Common myeloid progenitor, CD34-positive (primary cell): ENCODE results near the gene LRAT.

Source experiments
- CTCF ChIA-PET: fragments of 350-600 bp; sonication (Branson Sonifier 250); formaldehyde crosslinking; loops from one replicate; lab custom pipeline; 2021; ENCODE audit warnings: antibody characterized with exemption; lab: Charles Lee
- POLR2A ChIA-PET: fragments of 350-600 bp; sonication (Branson Sonifier 250); formaldehyde crosslinking; loops from one replicate; lab custom pipeline; 2021; ENCODE audit warnings: antibody characterized with exemption; lab: Charles Lee
- DNase-seq, 3 donors: peaks; one replicate each; pipeline versions ENCODE4 v3.0.0 to v3.0.0-alpha.2; 2013
- H3K27ac ChIP-seq, 2 experiments: 1 replicate in 1 of 2; 2 replicates in 1 of 2; pipeline ENCODE4 v1.7.0; 2013; ENCODE audit warnings: inconsistent platforms in 2 of 2, low read length in 2 of 2, mild to moderate bottlenecking in 2 of 2, low read depth in 1 of 2, moderate library complexity in 1 of 2; ENCODE audit not compliant: severe bottlenecking in 2 of 2, insufficient read depth in 1 of 2, poor library complexity in 1 of 2
- H3K27me3 ChIP-seq, 5 experiments: replicated peaks in 2 of 5; 1 replicate in 3 of 5; 2 replicates in 2 of 5; pipeline versions ENCODE4 v1.6.1 to v1.7.0; 2013; ENCODE audit warnings: low read length in 4 of 5, mild to moderate bottlenecking in 2 of 5, moderate library complexity in 2 of 5, inconsistent platforms in 1 of 5; ENCODE audit not compliant: insufficient read depth in 5 of 5, control insufficient read depth in 4 of 5
- H3K36me3 ChIP-seq, 4 experiments: 1 replicate in 2 of 4; 2 replicates in 2 of 4; pipeline versions ENCODE4 v1.6.1 to v1.7.0; 2013; ENCODE audit warnings: low read length in 3 of 4, control low read depth in 1 of 4, mild to moderate bottlenecking in 1 of 4; ENCODE audit not compliant: control insufficient read depth in 4 of 4, insufficient read depth in 4 of 4
- H3K4me1 ChIP-seq, 4 experiments: 1 replicate in 3 of 4; 2 replicates in 1 of 4; pipeline versions ENCODE4 v1.6.1 to v1.7.1; 2013; ENCODE audit warnings: low read length in 3 of 4, mild to moderate bottlenecking in 3 of 4, control low read depth in 1 of 4, inconsistent platforms in 1 of 4, moderate library complexity in 1 of 4; ENCODE audit not compliant: control insufficient read depth in 4 of 4, insufficient read depth in 4 of 4; ENCODE audit errors: control extremely low read depth in 1 of 4
- H3K4me3 ChIP-seq, 7 experiments: 1 replicate in 4 of 7; 2 replicates in 3 of 7; pipeline versions ENCODE4 v1.5.1 to v1.7.0; 2013; ENCODE audit warnings: mild to moderate bottlenecking in 7 of 7, low read length in 6 of 7, moderate library complexity in 6 of 7, inconsistent platforms in 2 of 7, low read depth in 2 of 7, control low read depth in 1 of 7; ENCODE audit not compliant: insufficient read depth in 4 of 7, control insufficient read depth in 1 of 7; ENCODE audit errors: extremely low read depth in 1 of 7
- H3K9me3 ChIP-seq, 5 experiments: 1 replicate in 4 of 5; 2 replicates in 1 of 5; pipeline versions ENCODE4 v1.6.1 to v1.7.1; 2013; ENCODE audit warnings: low read length in 4 of 5, mild to moderate bottlenecking in 2 of 5, inconsistent platforms in 1 of 5, low read depth in 1 of 5, moderate library complexity in 1 of 5; ENCODE audit not compliant: control insufficient read depth in 4 of 5, insufficient read depth in 2 of 5; ENCODE audit errors: control extremely low read depth in 1 of 5
- WGBS: methylation state at CpG from one replicate; pipeline ENCODE4 v1.1.5; 2013; ENCODE audit not compliant: insufficient coverage; 5-methylcytosine and 5-hydroxymethylcytosine counted together

Gene LRAT

DNA sequence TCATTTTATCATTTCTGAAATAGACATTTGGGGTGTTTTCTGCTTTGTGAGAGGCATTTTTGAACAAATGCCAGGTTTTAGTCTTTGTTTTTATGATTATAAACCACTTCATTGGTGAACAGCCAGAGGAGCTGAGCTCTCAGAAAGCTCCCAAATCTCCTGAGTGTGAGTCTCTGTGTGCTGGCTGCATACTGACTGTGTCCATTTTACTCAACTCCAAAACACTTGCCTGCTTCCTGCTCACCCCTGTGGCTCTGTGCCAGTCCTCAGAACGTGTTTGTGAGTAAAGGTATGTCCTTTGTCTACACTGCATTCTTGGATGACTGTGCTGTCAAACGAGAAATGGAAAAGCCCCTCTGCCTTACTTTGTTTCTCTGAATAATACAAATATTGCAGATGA lies 5.4 kb upstream of the LRAT start:
- ChIA-PET CTCF (interaction anchor here (1.3 kb wide), 1 partner anchor 9 kb away, joined by 3 read pairs; no protein-coding TSS in a partner anchor), POLR2A (no interaction called here)
- Histone ChIP-seq H3K36me3 (no peaks in the 10 kb centered on the region), H3K4me1 (peaks cover 0 to 20% (median 11%) of the 10 kb centered on the region in 4 experiments), H3K27me3 (peaks cover 7 to 35% (median 19%) of the 10 kb centered on the region in 5 experiments), H3K9me3 (no peaks in the 10 kb centered on the region), H3K27ac (no peak overlapping the region), H3K4me3 (no peak overlapping the region)
- no peak for DNase-seq
- WGBS: no CpG with 5 or more reads among the region's 2 CpGs

DNA sequence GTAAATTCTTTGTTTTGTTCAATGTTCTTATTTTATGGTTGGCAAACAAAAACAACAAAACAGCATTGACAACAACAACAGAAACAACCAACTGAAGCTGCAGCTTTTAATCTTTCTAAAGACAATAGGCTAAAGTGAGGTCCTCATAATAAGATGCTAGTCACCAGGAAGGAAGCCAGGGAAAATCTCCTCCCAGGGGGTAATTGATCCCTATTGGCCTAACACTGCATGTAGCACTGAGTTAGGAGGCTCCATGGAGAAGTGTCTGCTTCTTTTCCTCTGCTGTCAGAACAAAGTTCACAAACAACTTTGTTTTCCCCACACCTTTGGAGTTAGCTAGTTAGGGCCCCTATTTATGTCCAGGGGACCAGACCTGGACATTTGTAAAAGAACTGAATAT lies 4.7 kb upstream of the LRAT start:
- no peak overlapping the region for H3K27ac ChIP-seq
- POLR2A ChIA-PET: no interaction called here
- peaks cover 9 to 42% (median 25%) of the 10 kb centered on the region in 5 experiments for H3K27me3 ChIP-seq

DNA sequence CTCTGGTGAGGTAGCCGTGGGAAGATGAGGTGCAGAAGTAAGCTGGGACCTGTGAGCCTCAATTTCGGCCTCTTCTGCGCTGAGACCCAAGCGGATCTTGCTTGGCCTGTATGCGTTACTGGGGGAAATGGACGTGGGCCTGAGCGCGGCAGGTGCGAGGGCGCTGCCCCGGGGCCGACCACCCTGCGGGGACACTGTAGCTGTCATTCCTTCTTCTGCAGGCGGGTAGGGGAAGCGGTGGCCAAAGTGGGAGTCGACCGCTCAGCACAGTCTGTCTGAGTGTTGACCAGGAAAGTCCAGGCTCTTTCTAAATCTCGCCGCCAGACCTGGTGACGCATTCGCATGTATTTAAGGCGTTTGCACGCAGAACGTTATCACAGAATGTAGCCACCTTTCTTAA lies 3.3 kb upstream of the LRAT start:
- no peak for DNase-seq
- Histone ChIP-seq H3K36me3 (no peaks in the 10 kb centered on the region), H3K9me3 (no peaks in the 10 kb centered on the region), H3K4me1 (peaks cover 0 to 33% (median 19%) of the 10 kb centered on the region in 4 experiments), H3K4me3 (no peak overlapping the region), H3K27ac (no peak overlapping the region), H3K27me3 (peaks cover 15 to 54% (median 30%) of the 10 kb centered on the region in 5 experiments)
- 96% methylated on average over 24 of the region's 24 CpGs for whole genome bisulfite sequencing
- ChIA-PET CTCF (no interaction called here), POLR2A (interaction anchor here (0.6 kb wide), 2 partner anchors 252 to 673 kb away, joined by 3 to 9 read pairs; no protein-coding TSS in a partner anchor)

More for the DNA sequence above, 4.7 kb upstream of the LRAT start:
- H3K9me3 ChIP-seq: no peaks in the 10 kb centered on the region
- no peak overlapping the region for H3K4me3 ChIP-seq
- no peaks in the 10 kb centered on the region for H3K36me3 ChIP-seq
- H3K4me1 ChIP-seq: peaks cover 0 to 27% (median 16%) of the 10 kb centered on the region in 4 experiments
- DNase-seq: no peak
- CTCF ChIA-PET: interaction anchor here (1.3 kb wide), 1 partner anchor 9 kb away, joined by 3 read pairs; no protein-coding TSS in a partner anchor

DNA sequence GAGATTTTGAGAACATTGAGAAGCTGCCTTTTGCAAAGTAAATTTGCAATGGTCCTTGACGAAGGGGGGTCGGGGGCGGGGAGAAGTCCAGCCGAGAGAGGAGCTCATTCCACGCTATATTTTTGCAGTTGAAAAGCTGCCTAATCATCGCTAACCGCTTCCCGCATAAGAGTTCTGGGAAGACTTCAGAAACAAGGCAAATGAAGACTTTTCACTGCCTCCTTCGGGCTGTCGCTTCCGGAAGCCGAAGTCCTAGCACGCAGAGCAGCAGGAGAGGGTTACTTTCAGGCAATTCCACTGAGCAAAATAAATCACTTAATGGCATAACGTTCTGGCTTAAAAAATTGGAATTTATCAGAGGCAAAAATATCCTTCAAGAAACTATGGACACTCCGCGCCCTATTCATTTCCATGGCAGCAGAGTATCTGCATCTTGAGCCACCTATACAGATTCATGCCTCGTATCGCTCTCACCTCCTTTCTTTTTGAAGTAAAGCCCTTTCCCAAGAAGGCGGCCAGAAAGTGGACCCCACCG lies 2.6 kb upstream of the LRAT start:
- peak in 2 of 3 donors; percentile 6 to 16 for DNase-seq
- ChIA-PET POLR2A (interaction anchor here (0.6 kb wide), 1 partner anchor 253 kb away, joined by 9 read pairs; no protein-coding TSS in a partner anchor), CTCF (interaction anchor here (2.3 kb wide), 1 partner anchor 101 kb away, joined by 6 read pairs; no protein-coding TSS in a partner anchor)
- Histone ChIP-seq H3K27me3 (peaks cover 20 to 59% (median 32%) of the 10 kb centered on the region in 5 experiments), H3K9me3 (no peaks in the 10 kb centered on the region), H3K4me3 (peak overlapping the region in 4 of 7 experiments; percentile 4 to 87 (median 73)), H3K4me1 (peaks cover 0 to 33% (median 19%) of the 10 kb centered on the region in 4 experiments), H3K27ac (no peak overlapping the region), H3K36me3 (no peaks in the 10 kb centered on the region)
- WGBS: 11% methylated on average over 18 of the region's 20 CpGs

DNA sequence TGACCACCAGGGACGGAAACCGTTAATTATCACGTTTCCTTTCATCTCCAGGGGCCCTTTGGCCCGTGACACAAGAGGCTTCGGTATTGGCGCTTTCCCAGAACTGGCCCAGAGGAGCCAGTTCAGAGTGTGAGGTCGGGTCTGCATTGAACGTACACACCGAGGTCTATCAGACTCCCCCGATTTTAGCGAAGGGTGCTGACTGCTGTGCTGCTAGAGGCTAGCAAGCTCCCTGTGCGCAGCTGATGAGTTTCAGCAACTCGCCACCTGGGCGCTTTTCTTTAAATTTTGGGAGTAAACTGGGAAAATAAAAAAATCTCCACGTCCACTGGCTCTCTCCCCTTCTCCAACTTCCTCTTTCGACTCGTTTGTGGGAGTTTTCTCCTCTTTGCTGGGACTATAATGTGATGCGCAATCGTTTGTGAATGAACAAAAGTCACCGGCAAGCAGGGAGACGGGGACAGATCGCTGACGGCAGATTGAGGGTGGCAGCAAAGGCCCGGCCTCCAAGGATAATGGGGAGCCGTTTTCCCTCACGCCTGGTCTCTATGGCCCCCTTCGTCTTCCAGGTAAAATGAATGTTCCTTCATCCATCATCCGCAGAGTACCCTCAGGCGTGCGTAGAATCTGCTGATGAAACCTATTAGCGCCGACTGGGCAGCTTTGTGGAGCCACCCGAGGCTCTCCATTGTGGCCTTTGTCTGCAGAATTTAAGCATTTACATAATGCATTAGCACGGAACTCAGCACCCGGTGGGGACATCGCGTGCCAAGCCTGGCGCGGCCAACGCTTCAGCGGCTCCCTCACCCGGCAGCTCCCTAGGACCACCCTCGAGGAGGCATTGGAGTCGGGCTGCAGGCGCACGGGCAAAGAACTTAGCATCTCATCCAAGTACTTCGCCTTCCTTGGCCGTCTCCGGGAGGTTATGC lies 1.6 kb upstream of the LRAT start:
- CTCF ChIA-PET: interaction anchor here (1.6 to 2.3 kb wide), 2 partner anchors 102 to 117 kb away, joined by 5 to 6 read pairs; no protein-coding TSS in a partner anchor
- H3K36me3 ChIP-seq: no peaks in the 10 kb centered on the region
- H3K9me3 ChIP-seq: no peaks in the 10 kb centered on the region
- peak overlapping the region in 6 of 7 experiments; percentile 17 to 87 (median 58) for H3K4me3 ChIP-seq
- H3K27ac ChIP-seq: no peak overlapping the region
- H3K27me3 ChIP-seq: peaks cover 22 to 68% (median 36%) of the 10 kb centered on the region in 5 experiments
- peak; percentile 29 to 61 (median 52) for DNase-seq
- WGBS: 1% methylated on average over 44 of the region's 49 CpGs
- H3K4me1 ChIP-seq: peaks cover 0 to 33% (median 19%) of the 10 kb centered on the region in 4 experiments
- POLR2A ChIA-PET: no interaction called here

DNA sequence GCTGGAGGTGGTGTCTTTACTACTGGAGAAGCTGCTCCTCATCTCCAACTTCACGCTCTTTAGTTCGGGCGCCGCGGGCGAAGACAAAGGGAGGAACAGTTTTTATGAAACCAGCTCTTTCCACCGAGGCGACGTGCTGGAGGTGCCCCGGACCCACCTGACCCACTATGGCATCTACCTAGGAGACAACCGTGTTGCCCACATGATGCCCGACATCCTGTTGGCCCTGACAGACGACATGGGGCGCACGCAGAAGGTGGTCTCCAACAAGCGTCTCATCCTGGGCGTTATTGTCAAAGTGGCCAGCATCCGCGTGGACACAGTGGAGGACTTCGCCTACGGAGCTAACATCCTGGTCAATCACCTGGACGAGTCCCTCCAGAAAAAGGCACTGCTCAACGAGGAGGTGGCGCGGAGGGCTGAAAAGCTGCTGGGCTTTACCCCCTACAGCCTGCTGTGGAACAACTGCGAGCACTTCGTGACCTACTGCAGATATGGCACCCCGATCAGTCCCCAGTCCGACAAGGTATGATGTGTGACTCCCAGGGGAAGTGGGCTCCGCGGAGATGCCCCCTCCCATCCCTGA lies 634 bp downstream of the LRAT start:
- Histone ChIP-seq H3K27ac (no peak overlapping the region), H3K36me3 (no peaks in the 10 kb centered on the region), H3K9me3 (peaks cover 0 to 1% (median 0%) of the 10 kb centered on the region in 5 experiments), H3K4me1 (peaks cover 0 to 33% (median 19%) of the 10 kb centered on the region in 4 experiments), H3K27me3 (peaks cover 23 to 71% (median 31%) of the 10 kb centered on the region in 5 experiments), H3K4me3 (peak overlapping the region in 5 of 7 experiments; percentile 63 to 87 (median 76))
- CTCF ChIA-PET: interaction anchor here (0.6 to 2.1 kb wide), 4 partner anchors 104 to 1928 kb away, joined by 3 to 5 read pairs (median 4); no protein-coding TSS in a partner anchor
- POLR2A ChIA-PET: interaction anchor here (0.7 kb wide), 1 partner anchor 243 kb away, joined by 4 read pairs; no protein-coding TSS in a partner anchor
- 4% methylated on average over 26 of the region's 31 CpGs for WGBS
- peak in 2 of 3 donors; percentile 19 to 21 for DNase-seq
